IMR-90 (cell line): Measurements from ENCODE around the gene LAIR1. TPM values are rescaled to one million over a fixed set of nuclear protein-coding genes. Genes with fewer than 3 reads are reported as not detected.

Experiments
- ATAC-seq: fragments of 200-7000 bp; cut with Tn5 transposase; 2 replicates; pipeline ENCODE4 v1.9.1; 2020; ENCODE audit warnings: low read depth, mild to moderate bottlenecking, moderate library complexity
- BruUV-seq: library from RNA; stranded (reverse); fragments of 400-500 nt; replicated peaks from 2 replicates; lab custom pipeline; 2021; lab: Mats Ljungman, UMichigan
- CTCF ChIA-PET: fragments of 300-600 bp; formaldehyde crosslinking; extraction: SDS; loops from one replicate; lab custom pipeline; 2021; ENCODE audit warnings: antibody characterized with exemption; lab: Yijun Ruan, JAX
- POLR2A ChIA-PET: fragments of 300-600 bp; sonication (Branson Sonifier 250); formaldehyde crosslinking; loops from one replicate; lab custom pipeline; 2022; ENCODE audit warnings: antibody characterized with exemption; ENCODE audit not compliant: unreplicated experiment; lab: Charles Lee
- DNase-seq: peaks from one replicate; pipeline ENCODE4 v3.0.0; 2013
- H2AFZ ChIP-seq: replicated peaks from 2 replicates; pipeline ENCODE3; 2013; ENCODE audit warnings: low read length, mild to moderate bottlenecking; ENCODE audit not compliant: poor library complexity
- H2AK5ac ChIP-seq: 2 replicates; pipeline ENCODE4 v1.6.1; 2013; ENCODE audit warnings: low read depth, low read length, inconsistent platforms
- H2AK9ac ChIP-seq: replicated peaks from 2 replicates; pipeline ENCODE3; 2013; ENCODE audit warnings: mild to moderate bottlenecking, low read depth, low read length, moderate library complexity; ENCODE audit not compliant: poor library complexity
- H2BK120ac ChIP-seq: 2 replicates; pipeline ENCODE4 v1.6.1; 2013; ENCODE audit warnings: low read depth, low read length, inconsistent platforms
- H2BK15ac ChIP-seq: 3 replicates; pipeline ENCODE4 v1.6.1; 2013; ENCODE audit warnings: low read depth, low read length, inconsistent platforms
- H2BK20ac ChIP-seq: 2 replicates; pipeline ENCODE4 v1.6.1; 2013; ENCODE audit warnings: low read depth, mild to moderate bottlenecking, inconsistent platforms, low read length, moderate library complexity
- H2BK5ac ChIP-seq: 2 replicates; pipeline ENCODE4 v1.6.1; 2013; ENCODE audit warnings: mild to moderate bottlenecking, low read depth, low read length, inconsistent platforms; ENCODE audit not compliant: poor library complexity, severe bottlenecking
- H3K14ac ChIP-seq: replicated peaks from 2 replicates; pipeline ENCODE4 v1.6.1; 2013; ENCODE audit warnings: low read depth, low read length, inconsistent platforms
- H3K18ac ChIP-seq: 2 replicates; pipeline ENCODE4 v1.6.1; 2013; ENCODE audit warnings: low read depth, low read length, control low read depth
- H3K23ac ChIP-seq: 2 replicates; pipeline ENCODE4 v1.6.1; 2013; ENCODE audit warnings: low read depth, low read length, inconsistent platforms
- H3K27ac ChIP-seq: 2 replicates; pipeline ENCODE4 v1.5.1; 2013; ENCODE audit warnings: mild to moderate bottlenecking, control low read depth, low read length; ENCODE audit not compliant: insufficient read depth
- H3K27me3 ChIP-seq: 2 replicates; pipeline ENCODE4 v1.6.1; 2013; ENCODE audit warnings: low read length; ENCODE audit not compliant: control insufficient read depth, insufficient read depth
- H3K36me3 ChIP-seq: 2 replicates; pipeline ENCODE4 v1.6.1; 2013; ENCODE audit warnings: low read length, mixed read lengths; ENCODE audit not compliant: control insufficient read depth, insufficient read depth
- H3K4ac ChIP-seq: 2 replicates; pipeline ENCODE4 v1.6.1; 2013; ENCODE audit warnings: low read depth, low read length, inconsistent platforms
- H3K4me1 ChIP-seq: 2 replicates; pipeline ENCODE4 v1.6.1; 2013; ENCODE audit warnings: low read length, mixed read lengths; ENCODE audit not compliant: control insufficient read depth, insufficient read depth
- H3K4me2 ChIP-seq: 2 replicates; pipeline ENCODE4 v1.6.1; 2013; ENCODE audit warnings: low read depth, mild to moderate bottlenecking, control low read depth, low read length, moderate library complexity
- H3K4me3 ChIP-seq: 2 replicates; pipeline ENCODE4 v1.5.1; 2013; ENCODE audit warnings: low read depth, mild to moderate bottlenecking, control low read depth, low read length, moderate library complexity; ENCODE audit not compliant: insufficient read depth
- H3K56ac ChIP-seq: 2 replicates; pipeline ENCODE4 v1.6.1; 2013; ENCODE audit warnings: low read length, inconsistent platforms; ENCODE audit not compliant: insufficient read depth; ENCODE audit errors: extremely low read depth
- H3K79me1 ChIP-seq, 2 experiments: 2 replicates each; pipeline ENCODE4 v1.6.1; 2013; ENCODE audit warnings: low read length in 2 of 2, inconsistent platforms in 1 of 2, low read depth in 1 of 2
- H3K9ac ChIP-seq: 2 replicates; pipeline ENCODE4 v1.6.1; 2013; ENCODE audit warnings: low read depth, low read length, control low read depth
- H3K9me1 ChIP-seq: 2 replicates; pipeline ENCODE4 v1.6.1; 2013; ENCODE audit warnings: low read length, inconsistent platforms; ENCODE audit not compliant: insufficient read depth
- H3K9me3 ChIP-seq: 2 replicates; pipeline ENCODE4 v1.6.1; 2013; ENCODE audit warnings: low read length; ENCODE audit not compliant: control insufficient read depth, insufficient read depth
- H4K20me1 ChIP-seq: 2 replicates; pipeline ENCODE4 v1.6.1; 2013; ENCODE audit warnings: low read length, inconsistent platforms; ENCODE audit not compliant: insufficient read depth
- H4K5ac ChIP-seq: 2 replicates; pipeline ENCODE4 v1.6.1; 2013; ENCODE audit warnings: mild to moderate bottlenecking, low read depth, low read length, control low read depth
- H4K8ac ChIP-seq, 2 experiments: 2 replicates each; pipeline ENCODE4 v1.6.1; 2013; ENCODE audit warnings: low read depth in 2 of 2, low read length in 2 of 2, control low read depth in 1 of 2, inconsistent platforms in 1 of 2
- H4K91ac ChIP-seq: 2 replicates; pipeline ENCODE4 v1.6.1; 2013; ENCODE audit warnings: low read depth, low read length, inconsistent platforms; ENCODE audit not compliant: insufficient read depth
- BHLHE40 ChIP-seq: fragments of 150-350 bp; IDR thresholded peaks from 2 replicates; pipeline ENCODE4 v1.6.1; 2016; ENCODE audit warnings: mild to moderate bottlenecking, low read depth, low read length
- CEBPB ChIP-seq: IDR thresholded peaks from 2 replicates; pipeline ENCODE4 v1.6.1; 2012; ENCODE audit warnings: low read depth, low read length, improper control_type of control experiment
- CHD1 ChIP-seq: IDR thresholded peaks from 2 replicates; pipeline ENCODE4 v1.6.1; 2012; ENCODE audit warnings: low read depth, low read length, improper control_type of control experiment
- FOS ChIP-seq: fragments of 150-350 bp; IDR thresholded peaks from 2 replicates; pipeline ENCODE4 v1.6.1; 2016; ENCODE audit warnings: low read depth, low read length
- MAFK ChIP-seq: IDR thresholded peaks from 2 replicates; pipeline ENCODE4 v1.6.1; 2012; ENCODE audit warnings: low read depth, low read length, improper control_type of control experiment
- MAZ ChIP-seq: IDR thresholded peaks from 2 replicates; pipeline ENCODE4 v1.6.1; 2012; ENCODE audit warnings: low read depth, mild to moderate bottlenecking, low read length, improper control_type of control experiment, moderate library complexity, borderline replicate concordance
- MXI1 ChIP-seq: IDR thresholded peaks from 2 replicates; pipeline ENCODE4 v1.6.1; 2012; ENCODE audit warnings: low read depth, mild to moderate bottlenecking, low read length, moderate library complexity, borderline replicate concordance
- NFE2L2 ChIP-seq: fragments of 150-350 bp; IDR thresholded peaks from 2 replicates; pipeline ENCODE4 v1.6.1; 2016; ENCODE audit warnings: low read depth, mild to moderate bottlenecking, low read length
- POLR2A ChIP-seq: IDR thresholded peaks from 2 replicates; pipeline ENCODE4 v1.6.1; 2012; ENCODE audit warnings: mild to moderate bottlenecking, low read depth, low read length
- RAD21 ChIP-seq: IDR thresholded peaks from 2 replicates; pipeline ENCODE4 v1.6.1; 2012; ENCODE audit warnings: low read length, improper control_type of control experiment
- RCOR1 ChIP-seq: IDR thresholded peaks from 2 replicates; pipeline ENCODE4 v1.6.1; 2012; ENCODE audit warnings: mild to moderate bottlenecking, low read length, improper control_type of control experiment; ENCODE audit not compliant: insufficient replicate concordance
- RFX5 ChIP-seq: IDR thresholded peaks from 2 replicates; pipeline ENCODE4 v1.8.0; 2012; ENCODE audit warnings: low read depth, mild to moderate bottlenecking, low read length, moderate library complexity
- SMC3 ChIP-seq: fragments of 150-350 bp; IDR thresholded peaks from 2 replicates; pipeline ENCODE4 v1.6.1; 2016; ENCODE audit warnings: low read depth, mild to moderate bottlenecking, antibody characterized with exemption, low read length, moderate library complexity
- WGBS, 2 experiments: methylation state at CpG; one replicate each; pipeline versions ENCODE4 v1.1.5 to v1.1.7; 2013; ENCODE audit warnings: missing lambda C conversion rate in 2 of 2; ENCODE audit not compliant: insufficient read length in 1 of 2; ENCODE audit errors: extremely low coverage in 2 of 2; 5-methylcytosine and 5-hydroxymethylcytosine counted together
- dilution Hi-C: fragments of 300-500 bp; cut with HindIII; formaldehyde crosslinking; loops from one replicate; pipeline ENCODE4 v1.14.3; 2018; ENCODE audit warnings: low sequenced_read_pairs; ENCODE audit not compliant: unreplicated experiment
- in situ Hi-C: fragments of 300-500 bp; cut with MboI; formaldehyde crosslinking; loops from 3 replicates; pipeline ENCODE4 v1.14.3; 2019; ENCODE audit warnings: low sequenced_read_pairs, inconsistent platforms, mixed read lengths
- intact Hi-C: fragments of 100-400 bp; cut with micrococcal nuclease; formaldehyde crosslinking; loops from 2 replicates; pipeline ENCODE4 v1.10.0; 2022
- polyA plus RNA-seq, 3 experiments: library from polyadenylated mRNA; depleted of rRNA; stranded (reverse); fragments of >200 nt; gene quantifications; 2 replicates each; pipeline ENCODE4 v1.2.3, GENCODE V29; 2012; ENCODE audit warnings: low replicate concordance in 1 of 3
- total RNA-seq: library from RNA; depleted of rRNA; stranded (reverse); fragments of >200 nt; gene quantifications from 2 replicates; pipeline ENCODE4 v1.2.3, GENCODE V29; 2012
- TF ChIP-seq, protein P1 (sequence below): fragments of 150-350 bp; IDR thresholded peaks from 2 replicates; pipeline ENCODE4 v1.6.1; 2016; ENCODE audit warnings: low read depth, mild to moderate bottlenecking, low read length, moderate library complexity, borderline replicate concordance
- TF ChIP-seq, protein P2 (sequence below): fragments of 150-350 bp; IDR thresholded peaks from 2 replicates; pipeline ENCODE4 v1.6.1; 2017; ENCODE audit warnings: mild to moderate bottlenecking, antibody characterized with exemption, low read length, low read depth
- TF ChIP-seq, protein P3 (sequence below): conservative IDR thresholded peaks from 2 replicates; pipeline ENCODE4 v1.5.1; 2012; ENCODE audit warnings: mild to moderate bottlenecking, low read depth, low read length, improper control_type of control experiment

The LAIR1 gene
- total and polyA plus RNA-seq, 2 of the 4 experiments (the other 2 are of a cell fraction) = not detected

- CTCF ChIA-PET = no interaction called here
- Histone ChIP-seq H3K79me1 (no peaks in the 10 kb centered on the region), H3K27ac (no peak overlapping the region), H3K9me3 (peaks cover 14% of the 10 kb centered on the region; the same call in 1 of the 2 replicates), H2AK5ac (no peak overlapping the region), H3K4me3 (no peak overlapping the region), H2AK9ac (no peak overlapping the region), H3K9me1 (no peaks in the 10 kb centered on the region), H3K23ac (no peak overlapping the region), H2BK5ac (no peak overlapping the region), H3K14ac (no peak overlapping the region), H3K56ac (no peak overlapping the region), H2BK20ac (no peak overlapping the region), H2BK15ac (no peak overlapping the region), H2AFZ (no peak overlapping the region), H4K20me1 (no peaks in the 10 kb centered on the region), H3K4me1 (no peaks in the 10 kb centered on the region), H3K4me2 (no peak overlapping the region), H3K27me3 (no peaks in the 10 kb centered on the region), H3K9ac (no peak overlapping the region), H3K4ac (no peak overlapping the region), H2BK120ac (no peak overlapping the region), H3K36me3 (no peaks in the 10 kb centered on the region), H4K5ac (no peak overlapping the region), H4K8ac (no peak overlapping the region), H4K91ac (no peak overlapping the region), H3K18ac (no peak overlapping the region)
- dilution Hi-C loops (no loop called here), intact Hi-C loops (no loop called here), in situ Hi-C loops (no loop called here)
- POLR2A ChIA-PET = no interaction called here
- TF ChIP-seq, protein P1, sequence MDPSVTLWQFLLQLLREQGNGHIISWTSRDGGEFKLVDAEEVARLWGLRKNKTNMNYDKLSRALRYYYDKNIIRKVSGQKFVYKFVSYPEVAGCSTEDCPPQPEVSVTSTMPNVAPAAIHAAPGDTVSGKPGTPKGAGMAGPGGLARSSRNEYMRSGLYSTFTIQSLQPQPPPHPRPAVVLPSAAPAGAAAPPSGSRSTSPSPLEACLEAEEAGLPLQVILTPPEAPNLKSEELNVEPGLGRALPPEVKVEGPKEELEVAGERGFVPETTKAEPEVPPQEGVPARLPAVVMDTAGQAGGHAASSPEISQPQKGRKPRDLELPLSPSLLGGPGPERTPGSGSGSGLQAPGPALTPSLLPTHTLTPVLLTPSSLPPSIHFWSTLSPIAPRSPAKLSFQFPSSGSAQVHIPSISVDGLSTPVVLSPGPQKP = no peak
- TF ChIP-seq MXI1 (no peak), MAFK (no peak), BHLHE40 (no peak), CEBPB (no peak), FOS (no peak), RFX5 (no peak), CHD1 (no peak), RAD21 (no peak), NFE2L2 (no peak), SMC3 (no peak), POLR2A (no peak), MAZ (no peak), RCOR1 (no peak)
- TF ChIP-seq, protein P2, sequence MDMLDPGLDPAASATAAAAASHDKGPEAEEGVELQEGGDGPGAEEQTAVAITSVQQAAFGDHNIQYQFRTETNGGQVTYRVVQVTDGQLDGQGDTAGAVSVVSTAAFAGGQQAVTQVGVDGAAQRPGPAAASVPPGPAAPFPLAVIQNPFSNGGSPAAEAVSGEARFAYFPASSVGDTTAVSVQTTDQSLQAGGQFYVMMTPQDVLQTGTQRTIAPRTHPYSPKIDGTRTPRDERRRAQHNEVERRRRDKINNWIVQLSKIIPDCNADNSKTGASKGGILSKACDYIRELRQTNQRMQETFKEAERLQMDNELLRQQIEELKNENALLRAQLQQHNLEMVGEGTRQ = no peak
- TF ChIP-seq, protein P3, sequence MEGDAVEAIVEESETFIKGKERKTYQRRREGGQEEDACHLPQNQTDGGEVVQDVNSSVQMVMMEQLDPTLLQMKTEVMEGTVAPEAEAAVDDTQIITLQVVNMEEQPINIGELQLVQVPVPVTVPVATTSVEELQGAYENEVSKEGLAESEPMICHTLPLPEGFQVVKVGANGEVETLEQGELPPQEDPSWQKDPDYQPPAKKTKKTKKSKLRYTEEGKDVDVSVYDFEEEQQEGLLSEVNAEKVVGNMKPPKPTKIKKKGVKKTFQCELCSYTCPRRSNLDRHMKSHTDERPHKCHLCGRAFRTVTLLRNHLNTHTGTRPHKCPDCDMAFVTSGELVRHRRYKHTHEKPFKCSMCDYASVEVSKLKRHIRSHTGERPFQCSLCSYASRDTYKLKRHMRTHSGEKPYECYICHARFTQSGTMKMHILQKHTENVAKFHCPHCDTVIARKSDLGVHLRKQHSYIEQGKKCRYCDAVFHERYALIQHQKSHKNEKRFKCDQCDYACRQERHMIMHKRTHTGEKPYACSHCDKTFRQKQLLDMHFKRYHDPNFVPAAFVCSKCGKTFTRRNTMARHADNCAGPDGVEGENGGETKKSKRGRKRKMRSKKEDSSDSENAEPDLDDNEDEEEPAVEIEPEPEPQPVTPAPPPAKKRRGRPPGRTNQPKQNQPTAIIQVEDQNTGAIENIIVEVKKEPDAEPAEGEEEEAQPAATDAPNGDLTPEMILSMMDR = no peak
- no TSS peak for BruUV-seq
- WGBS, 2 experiments = no CpG with 5 or more reads among the region's 12 CpGs
- no peak for ATAC-seq
- no peak for DNase-seq
These were observed 8.2 kb downstream of the LAIR1 start for GRCh38 chr19:54356444-54357056.
